ENCODE measurements around the gene METTL25B.

Gene METTL25B

DNA sequence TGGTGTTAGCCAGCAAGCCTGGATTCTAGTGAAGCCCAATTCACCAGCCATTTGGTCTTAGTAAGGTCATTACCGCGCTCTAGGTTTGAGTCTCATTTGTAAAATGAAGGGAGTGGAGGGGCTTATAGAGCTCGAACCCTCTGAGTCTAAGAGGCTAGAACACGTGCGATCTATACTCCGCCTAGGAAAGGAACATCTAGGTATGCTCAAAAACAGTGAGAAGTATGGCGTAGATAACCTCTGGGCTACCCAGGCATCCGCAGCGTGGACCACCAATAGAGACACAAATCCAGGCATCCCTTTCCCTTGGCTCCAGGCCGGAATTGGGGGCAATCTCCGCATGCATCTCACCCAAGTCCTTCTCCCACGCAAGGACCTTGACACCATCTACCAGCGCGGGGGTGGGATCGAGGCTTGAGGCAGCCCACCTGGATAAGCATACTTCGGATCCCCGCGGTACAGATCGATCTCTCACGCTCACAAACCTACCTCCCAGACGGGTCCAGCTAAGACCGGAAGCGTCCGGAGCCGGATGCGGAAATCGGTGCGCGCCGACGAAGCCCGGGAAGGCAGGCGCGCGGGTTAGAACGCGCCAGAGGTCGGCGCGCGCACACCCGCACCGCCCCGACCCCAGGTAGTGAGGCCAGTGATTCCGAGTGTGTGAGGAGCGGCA is at the start of gene METTL25B:
Gene METTL25B (plus strand): TSS at position 544 of the 673 bp plus-strand sequence. CDS start 636 bp downstream, outside the sequence.
- DNase-seq (ENCODE audit: low read depth in 2 of 2), result no peak

DNA sequence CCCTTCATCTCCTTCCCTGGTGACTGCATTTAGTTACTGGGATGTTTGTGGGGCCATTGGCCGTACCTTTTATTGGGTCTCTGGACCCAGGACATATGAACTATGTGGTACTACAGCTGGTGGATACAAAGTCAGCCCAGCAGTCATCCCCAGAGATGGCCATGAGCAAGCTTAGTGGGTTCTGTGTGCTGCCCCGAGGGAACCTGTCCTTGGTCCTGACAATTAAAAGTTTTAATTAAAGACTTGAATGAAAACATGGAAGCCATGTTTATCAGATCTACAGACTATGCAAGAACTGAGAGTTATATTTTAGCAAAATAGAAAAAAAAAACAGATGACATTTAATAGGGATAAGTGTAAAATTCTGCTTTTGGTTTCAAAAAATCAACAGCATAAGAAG is 48.2 kb upstream of the METTL25B start:
- no peak for DNase-seq (ENCODE audit: low read depth in 2 of 2)

DNA sequence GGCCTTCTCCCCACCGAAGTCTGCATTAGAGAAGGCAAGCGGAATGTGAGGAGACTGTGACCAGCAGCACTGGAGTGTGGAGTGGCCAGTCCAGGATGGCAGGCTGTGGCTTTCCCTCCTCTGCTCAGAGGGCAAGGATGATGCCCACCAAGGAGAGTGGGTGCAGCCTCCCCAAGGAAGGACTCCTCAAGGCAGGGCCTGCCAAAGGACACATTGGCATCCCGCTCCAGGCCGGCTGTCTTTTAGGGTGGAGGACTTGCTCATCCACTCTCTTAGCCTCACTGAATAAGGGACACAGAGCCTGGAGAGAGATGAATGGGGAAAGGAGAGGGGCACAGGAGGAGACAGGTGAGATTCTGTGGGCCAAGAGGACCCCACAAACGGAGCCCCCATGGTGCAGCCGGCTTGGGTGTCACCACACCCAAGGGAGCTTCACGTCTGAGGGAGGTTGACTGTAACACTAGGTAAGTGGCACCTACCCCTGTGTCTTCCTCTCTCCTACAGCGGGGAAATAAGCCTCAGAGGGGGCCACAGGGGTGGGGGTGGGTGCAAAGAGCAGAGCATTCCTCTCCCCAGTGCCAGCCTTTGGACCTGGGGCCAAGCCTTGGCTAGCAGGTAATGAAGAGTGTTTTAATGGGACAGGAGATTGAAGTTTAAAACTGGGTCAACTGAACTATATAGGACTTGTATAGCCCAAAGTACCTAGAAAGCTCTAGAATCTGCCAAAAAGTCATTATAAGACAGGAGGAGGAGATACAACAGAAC is 46.9 kb upstream of the METTL25B start:
- DNase-seq (ENCODE audit: low read depth in 2 of 2), result no peak

DNA sequence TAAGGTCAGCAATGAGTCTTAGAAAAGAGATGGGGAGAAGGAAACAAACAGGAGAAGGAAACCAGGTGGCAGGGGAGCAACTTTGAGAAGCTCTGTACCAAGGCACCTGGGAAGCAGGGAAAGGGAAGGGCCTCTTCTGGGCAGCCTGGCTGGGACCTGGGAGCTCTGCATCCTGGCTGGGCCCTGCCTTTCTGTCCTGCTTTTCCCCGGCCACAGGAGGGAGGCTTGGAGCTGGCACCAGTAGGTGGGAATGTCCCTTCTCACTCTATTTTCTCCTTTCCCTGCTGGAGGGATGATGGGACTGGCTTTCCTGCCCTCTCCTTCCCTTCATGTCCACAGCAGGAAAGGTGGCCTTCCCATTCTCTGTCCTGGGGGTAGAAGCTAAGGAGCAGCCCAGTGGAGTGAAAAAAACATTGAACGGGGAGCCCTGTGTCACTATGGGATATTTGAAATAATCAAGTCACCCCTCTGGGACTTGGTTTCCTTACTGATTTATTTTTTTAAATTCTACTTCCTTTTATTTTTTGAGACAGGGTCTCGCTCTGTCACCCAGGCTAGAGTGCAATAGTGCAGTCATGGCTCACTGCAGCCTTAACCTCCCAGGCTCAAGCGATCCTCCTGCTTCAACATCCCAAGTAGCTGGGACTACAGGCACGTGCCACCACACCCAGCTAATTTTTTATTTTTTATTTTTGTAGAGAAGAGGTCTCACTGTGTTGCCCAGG is 45.9 kb upstream of the METTL25B start:
- DNase-seq (ENCODE audit: low read depth in 2 of 2), result no peak

DNA sequence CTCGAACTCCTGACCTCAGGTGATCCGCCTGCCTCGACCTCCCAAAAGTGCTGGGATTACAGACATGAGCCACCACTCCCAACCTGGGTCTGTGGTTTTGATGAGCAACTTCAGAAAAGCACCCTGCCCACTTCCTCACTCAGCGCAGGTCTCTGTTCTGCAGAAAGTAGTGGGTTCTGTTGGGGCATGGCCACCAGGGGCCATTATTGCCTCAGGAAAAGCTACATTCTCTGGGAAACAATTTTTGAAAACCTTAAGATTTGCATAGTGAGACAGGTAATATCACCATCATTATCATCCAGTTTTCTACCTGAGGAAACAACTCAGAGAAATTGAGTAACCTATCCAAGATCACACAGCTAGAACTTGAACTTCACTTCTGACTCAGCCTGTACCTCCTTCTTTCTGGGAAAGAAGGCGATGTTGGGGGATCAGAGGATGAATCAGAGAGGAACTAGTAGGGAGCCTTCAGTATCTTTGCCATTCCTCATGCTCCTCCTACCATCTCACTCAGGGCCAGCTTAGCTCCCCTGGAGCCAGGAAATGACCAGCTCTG is 44.0 kb upstream of the METTL25B start:
- no peak for DNase-seq (ENCODE audit: low read depth in 2 of 2)

DNA sequence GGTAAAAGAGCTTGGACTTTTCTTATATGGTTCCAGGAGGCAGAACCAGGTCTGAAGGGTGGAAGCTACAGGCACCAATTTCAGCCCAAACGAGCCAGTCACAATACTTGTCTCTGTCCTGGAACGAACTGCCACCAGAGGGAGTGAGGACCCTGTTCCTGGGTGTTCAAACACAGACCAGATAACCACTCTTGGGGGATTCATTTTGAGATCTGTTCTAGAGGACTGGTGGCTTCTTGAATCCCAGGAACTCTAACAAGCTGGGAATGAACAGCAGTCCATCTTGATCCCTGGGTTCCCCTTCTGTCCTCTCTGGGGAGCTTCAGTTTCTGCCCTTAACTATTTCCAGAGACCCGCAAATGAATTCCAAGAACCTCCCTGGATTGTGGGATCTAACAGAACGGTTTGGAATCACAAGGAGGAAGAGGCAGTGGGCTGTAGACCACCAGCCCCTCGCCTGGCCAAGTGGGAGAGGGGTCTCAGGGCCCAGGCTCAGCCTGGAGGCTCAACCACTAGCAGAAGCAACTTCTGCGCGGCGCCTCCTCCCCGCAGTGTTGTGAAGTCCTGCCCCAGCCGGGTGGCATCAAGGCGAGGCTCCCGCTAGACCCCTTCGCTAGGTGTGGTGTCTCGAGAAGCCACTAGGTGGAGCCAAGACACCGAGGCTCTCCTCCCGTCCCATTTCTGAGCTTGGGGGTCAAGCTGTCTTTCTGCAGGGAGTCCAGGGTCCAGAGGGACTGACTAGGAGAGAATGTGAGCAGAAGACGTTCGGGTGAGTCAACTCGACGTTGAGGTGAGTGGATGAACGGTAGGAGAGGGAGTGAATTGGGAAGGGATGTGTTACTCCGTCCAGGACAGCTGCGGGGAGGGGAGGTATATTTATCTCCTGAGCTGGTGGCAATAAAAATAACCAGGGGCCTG is 39.0 kb upstream of the METTL25B start:
- DNase-seq (ENCODE audit: low read depth in 2 of 2), result no peak

DNA sequence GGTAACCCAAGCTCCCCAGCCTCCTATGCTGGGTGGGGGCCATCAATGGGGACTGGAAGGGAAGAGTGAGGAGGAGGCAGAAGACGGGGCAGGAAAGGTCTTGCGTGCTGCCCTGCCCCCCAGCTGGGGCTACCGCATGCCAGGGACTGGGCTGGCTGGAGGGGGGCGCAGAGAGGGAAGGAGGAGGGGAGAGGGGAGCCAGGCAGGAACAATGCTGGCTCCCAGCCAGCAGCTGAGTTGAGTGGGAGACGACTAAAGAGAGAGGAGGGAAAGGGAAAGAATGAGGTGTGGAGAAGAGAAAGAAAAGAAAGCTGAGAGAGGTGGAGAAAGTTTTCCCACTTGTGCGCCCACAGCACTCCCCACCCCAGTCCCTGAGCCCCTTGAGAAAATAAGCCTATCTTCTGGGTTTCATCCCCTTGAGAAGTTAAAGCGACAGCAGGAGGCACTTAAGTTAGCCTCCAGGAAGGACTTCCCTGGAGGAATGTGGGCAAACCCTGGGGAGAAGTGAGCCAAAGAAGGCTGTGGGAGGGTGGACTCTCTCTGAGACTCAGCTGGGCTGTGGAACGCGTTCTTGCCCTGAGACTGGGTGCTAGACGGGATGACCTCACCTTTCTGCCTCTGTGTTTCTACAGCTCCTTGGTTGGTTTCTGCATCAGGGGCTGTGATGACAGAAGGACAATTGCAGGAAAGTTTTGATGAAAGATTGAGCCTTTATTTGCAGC is 38.2 kb upstream of the METTL25B start:
- no peak for DNase-seq (ENCODE audit: low read depth in 2 of 2)

DNA sequence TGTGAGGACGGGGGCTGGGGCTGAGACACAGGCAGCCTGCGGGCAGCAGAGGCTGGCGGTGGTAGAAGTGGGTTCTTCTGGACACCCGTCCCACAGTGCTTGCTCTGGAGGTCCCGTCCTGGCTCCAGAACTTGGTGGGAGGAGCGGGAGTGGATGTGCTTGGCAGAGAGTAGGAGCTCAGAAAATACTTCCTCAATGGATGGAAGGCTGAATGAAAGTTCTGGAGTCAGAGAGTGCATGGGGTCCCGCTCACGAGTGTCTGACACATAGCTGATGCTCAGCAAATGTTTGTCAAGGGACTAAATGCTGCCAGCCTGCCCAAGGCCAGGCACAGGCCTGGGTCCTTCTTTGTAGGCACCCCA is 37.6 kb upstream of the METTL25B start:
- DNase-seq (ENCODE audit: low read depth in 2 of 2), result no peak

DNA sequence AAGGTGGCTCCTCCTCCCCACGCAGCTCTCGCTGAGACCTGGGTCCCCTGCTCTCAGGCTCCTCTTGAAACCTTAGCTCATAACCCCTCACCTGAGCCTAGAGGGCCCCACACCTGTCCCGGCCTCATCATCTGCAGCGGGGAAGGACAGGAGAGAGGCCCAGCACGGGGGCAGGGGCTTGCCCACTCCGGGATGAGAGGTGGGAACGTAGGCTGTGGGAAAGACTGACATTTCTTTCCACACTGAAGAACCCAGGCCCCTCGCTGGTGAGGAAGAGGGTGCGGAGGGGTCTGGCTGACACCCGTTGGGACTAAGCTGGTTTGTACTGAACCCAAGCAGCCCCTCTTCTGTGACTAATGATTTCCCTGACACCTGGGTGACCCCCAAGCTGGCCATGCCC is 37.1 kb upstream of the METTL25B start:
- no peak for DNase-seq (ENCODE audit: low read depth in 2 of 2)

DNA sequence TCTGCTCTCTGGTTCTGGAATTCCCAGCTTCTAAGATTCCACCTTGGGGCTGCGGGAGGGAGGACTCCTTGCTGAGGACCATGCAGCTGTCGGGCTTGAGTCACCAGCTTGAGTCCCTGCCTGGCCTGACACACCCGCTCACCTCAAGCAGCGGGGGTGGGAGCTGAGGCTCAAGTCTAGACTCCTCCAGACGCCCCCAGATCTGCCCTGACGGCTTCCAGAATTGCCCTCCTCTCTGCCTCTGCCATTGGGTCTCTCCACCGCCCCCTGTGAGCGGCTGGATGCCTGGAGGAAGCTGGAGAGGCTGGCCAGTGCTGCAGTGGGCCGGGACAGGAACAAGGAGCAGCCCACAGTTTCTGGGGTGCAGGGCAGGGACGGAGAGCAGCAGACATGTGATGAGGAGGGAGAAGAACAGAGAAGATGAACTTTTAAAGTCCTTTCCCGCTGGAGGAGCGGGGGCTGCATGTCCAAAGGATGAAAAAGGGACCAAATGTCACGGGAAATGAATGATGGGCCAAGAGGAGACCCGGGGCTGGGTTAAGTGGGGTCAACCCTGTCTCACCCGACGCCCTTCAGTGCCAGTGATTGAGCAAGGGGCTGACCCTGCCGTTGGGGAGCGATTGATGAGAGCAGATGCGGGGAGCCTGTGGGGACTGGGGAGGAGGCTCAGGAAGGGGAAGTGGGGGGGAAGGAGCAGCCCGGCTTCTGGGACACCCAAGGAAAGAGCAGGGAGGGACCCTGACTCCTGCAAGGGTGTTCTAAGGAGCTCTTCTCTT is 36.4 kb upstream of the METTL25B start:
- no peak for DNase-seq (ENCODE audit: low read depth in 2 of 2)

DNA sequence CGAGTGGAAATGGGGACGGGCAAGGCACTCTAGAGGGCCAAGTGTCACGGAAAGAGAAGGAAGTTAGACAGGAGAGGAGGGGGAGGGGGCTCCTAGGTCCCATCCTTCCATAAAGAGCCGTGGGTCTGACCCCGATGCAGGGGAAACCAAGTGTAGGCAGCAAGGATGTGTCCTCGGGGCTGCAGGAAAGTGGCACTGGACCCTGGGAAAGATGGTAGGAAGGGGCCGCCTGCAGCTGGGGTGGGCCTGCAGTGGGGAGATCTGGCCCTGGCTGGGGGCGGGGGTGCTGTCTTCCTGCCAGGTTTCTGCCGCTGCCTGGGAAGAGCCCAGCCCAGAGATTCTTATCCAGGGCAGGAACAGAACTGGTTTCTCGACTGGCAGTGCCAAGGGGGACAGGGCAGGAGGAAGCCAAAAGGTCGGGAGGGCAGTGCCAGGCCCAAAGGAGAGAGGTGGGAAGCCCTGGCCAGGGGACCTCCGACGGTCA is 35.8 kb upstream of the METTL25B start:
- DNase-seq (ENCODE audit: low read depth in 2 of 2), result no peak

DNA sequence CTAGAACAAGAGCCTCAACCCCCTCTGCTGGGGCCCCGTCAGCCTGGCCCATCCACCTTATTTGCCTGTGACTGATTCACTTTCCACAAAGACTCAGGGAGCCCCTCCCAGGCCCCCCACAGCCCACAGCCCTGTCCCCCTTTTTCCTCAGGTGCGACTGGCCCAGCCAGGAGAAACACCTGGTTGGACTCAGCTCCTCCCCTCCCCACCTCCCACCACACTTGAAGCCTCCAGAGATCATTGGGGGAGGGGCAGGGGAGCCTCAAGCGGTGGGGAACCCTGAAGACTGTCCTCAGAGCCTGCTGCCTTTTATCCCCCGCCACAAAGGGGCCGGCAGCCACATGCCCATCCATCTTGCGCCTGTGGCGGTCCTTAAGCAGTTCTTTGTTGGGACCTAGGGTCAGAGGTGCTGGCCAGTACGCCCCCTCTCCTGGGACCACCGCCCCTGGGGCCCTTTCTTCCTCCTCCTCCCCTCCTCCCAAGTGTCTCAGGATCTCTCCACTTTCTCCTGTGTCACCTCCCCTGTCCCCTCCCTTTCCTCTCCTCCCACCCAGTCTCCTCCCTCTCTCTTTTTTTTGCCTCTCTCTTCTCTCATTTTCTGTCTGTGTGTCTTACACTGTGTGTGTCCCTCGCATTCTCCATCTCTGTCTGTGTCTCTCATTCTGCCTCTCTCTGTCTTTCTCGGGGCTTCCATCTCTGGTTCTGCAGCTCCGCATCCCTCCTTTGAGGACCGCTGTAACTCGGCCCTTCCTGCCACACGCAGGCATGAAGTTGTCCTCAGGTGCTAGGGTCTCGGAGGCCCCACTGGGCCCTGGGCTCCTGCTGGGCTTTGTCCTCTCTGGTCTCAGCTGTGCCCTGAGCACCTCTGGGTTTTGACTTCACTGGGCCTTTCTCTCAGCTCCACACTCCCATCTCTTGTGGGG is 35.1 kb upstream of the METTL25B start:
- no peak for DNase-seq (ENCODE audit: low read depth in 2 of 2)

DNA sequence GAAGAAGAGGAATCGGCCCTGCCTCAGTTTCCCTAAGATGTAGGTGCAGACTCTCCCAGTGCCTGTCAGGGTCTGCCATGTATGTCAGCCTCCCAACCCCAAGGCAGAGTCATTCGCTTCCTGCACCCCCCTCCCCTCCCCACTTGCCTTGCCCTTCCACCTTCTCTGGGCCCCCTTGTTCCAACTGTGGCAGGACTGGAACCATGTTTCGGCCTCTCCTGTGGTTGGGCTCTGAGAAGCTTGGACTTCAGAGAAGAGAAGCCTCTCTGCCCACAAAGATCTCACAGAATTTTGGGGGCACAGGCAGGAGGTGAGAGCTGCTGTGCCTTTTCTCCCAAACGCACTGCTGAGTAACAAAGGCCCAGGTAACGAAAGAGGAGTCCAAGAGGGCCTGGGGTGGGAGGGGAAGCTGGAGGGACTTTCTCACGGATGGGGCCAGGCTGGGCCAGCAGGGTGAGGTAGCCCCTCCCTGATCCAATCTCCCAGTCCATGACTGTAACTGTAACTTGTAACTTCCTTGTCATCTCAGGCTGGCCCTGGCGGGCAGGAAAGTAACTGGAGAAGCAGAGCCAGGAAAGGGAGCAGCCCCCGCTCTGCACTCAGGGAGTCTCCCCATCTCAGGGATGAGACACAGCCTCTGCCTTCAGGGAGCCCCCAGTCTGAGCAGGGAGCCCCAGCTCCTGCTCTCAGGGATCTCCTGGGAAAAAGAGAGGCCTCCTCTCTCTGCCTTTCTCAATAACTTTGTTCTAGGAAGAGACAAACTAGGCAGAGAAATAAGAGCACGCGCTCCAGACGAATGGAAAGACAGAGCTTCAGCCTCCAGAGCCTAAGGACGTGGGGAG is 34.2 kb upstream of the METTL25B start:
- DNase-seq (ENCODE audit: low read depth in 2 of 2), result no peak

DNA sequence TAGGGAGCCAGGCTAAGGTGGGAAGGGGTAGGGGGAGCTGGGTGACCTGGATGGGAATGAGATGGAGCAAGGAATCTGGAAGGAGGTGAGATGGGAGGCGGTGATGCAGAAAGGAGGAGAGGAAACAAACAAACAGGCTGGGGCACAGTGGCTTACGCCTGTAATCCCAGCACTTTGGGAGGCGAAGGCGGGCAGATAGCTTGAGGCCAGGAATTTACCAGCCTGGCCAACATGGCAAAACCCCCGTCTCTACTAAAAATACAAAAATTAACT is 33.6 kb upstream of the METTL25B start:
- no peak for DNase-seq (ENCODE audit: low read depth in 2 of 2)

DNA sequence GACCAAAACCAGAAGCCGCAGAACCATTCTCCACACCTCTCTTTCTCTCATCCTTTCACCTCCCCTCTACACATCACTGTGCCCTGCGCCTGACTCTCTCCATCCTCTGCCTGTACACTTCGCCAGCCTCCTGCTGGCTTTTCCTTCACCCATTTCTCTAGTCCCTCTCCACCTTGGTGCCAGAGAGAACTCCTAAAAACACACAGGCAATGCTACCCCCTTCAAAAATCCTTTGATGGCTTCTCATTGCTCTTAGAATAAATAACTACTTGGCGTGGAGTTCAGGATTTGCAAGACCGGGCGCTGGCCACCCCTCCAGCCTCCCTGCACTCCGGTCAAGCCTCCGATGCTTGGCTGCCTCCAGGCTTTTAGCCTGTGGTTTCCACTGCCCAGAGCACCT is 31.5 kb upstream of the METTL25B start:
- DNase-seq (ENCODE audit: low read depth in 2 of 2), result no peak

DNA sequence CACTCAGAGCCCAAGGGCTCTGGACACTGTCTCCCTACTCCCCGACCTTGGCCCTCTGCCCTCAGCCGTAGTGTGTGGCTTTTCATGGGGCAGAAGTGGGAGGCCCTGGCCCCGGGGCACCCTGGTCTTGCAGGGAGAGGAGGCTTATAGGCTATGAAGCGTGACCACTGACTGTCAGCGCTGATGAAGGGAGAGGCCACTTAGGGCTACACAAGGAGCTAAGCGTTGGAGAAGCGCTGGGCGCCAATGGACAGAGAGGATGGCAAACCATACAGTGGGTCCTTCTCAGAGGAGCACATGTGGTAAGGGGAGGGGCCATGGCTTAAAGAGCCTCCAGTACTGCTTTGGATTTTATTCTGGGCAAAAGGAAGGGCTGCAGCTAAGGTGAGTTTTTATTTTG is 30.8 kb upstream of the METTL25B start:
- DNase-seq (ENCODE audit: low read depth in 2 of 2), result no peak

DNA sequence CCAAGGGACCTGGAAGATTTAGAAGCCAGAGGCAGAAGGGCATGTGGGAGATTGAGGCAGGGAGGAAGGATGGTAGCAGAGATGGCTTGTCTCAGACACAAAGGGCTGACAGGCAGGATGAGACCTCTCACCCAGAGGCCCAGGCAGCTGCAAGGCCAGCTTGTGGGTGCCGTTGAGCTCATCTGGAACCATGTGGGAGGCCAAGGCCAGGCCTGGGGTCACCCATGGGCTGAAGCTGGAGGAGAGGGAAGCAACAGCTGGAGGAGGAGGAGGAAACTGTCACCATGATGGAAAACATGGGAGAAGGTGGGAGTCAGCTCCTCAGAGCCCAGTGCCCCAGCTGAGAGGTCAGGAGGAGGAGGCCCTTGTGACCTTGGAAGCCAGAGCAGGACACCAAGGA is 29.3 kb upstream of the METTL25B start:
- no peak for DNase-seq (ENCODE audit: low read depth in 2 of 2)
